ENCODE results near the gene C2orf42.

DNA sequence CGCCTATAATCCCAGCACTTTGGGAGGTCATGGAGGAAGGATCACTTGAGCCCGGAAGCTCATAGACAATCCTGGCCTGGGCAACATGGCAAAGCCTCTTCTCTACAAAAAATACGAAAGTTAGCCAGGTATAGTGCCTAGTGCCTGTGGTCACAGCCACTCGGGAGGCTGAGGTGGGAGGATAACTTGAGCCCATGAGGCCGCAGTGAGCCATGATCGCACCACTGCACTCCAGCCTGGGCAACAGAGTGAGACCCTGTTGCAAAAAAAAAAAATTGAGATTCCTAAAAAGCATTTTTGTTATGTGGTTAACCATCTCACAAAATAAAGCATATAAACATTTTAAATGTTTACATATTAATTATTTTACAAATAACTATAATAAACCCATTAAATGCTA lies 89.6 kb downstream of the C2orf42 start:
- TF ChIP-seq, protein P1, sequence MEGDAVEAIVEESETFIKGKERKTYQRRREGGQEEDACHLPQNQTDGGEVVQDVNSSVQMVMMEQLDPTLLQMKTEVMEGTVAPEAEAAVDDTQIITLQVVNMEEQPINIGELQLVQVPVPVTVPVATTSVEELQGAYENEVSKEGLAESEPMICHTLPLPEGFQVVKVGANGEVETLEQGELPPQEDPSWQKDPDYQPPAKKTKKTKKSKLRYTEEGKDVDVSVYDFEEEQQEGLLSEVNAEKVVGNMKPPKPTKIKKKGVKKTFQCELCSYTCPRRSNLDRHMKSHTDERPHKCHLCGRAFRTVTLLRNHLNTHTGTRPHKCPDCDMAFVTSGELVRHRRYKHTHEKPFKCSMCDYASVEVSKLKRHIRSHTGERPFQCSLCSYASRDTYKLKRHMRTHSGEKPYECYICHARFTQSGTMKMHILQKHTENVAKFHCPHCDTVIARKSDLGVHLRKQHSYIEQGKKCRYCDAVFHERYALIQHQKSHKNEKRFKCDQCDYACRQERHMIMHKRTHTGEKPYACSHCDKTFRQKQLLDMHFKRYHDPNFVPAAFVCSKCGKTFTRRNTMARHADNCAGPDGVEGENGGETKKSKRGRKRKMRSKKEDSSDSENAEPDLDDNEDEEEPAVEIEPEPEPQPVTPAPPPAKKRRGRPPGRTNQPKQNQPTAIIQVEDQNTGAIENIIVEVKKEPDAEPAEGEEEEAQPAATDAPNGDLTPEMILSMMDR (IDR thresholded peaks at IDR 0.05), result no peak
- TF ChIP-seq POLR2A (IDR thresholded peaks at IDR 0.05), result no peak
- no peak for TF ChIP-seq EP300 (IDR thresholded peaks at IDR 0.05)
